ENCODE data around the gene FDX2. TPM values are rescaled to one million over a fixed set of nuclear protein-coding genes. Genes with fewer than 3 reads are reported as not detected.

FDX2 gene
- total RNA-seq, 1 experiment from 2014 or later = 30.3 TPM

DNA sequence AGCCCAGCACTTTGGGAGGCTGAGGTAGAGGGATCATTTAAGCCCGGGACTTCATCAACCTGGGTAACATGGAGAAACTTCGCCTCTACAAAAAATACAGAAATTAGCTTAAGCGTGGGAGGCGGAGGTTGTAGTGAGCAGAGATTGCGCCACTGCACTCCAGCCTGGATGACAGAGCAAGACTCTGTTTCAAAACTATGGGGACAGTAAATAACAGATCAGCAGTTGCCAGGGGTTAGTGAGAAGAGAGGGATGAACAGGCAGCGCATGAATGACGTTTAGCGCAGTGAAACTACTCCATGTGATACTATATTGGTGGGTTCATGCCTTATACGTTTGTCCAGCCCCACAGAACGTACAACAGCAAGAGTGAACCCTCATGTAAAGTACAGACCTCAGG lies 30.7 kb upstream of the FDX2 start:
- no peak overlapping the region for H3K4me3 ChIP-seq (ENCODE audit: low read depth, low read length)
- peaks cover 4% of the 10 kb centered on the region for H3K36me3 Mint-ChIP-seq (ENCODE audit: insufficient read depth, unreplicated experiment)
- H3K36me3 ChIP-seq (ENCODE audit: control insufficient read depth, insufficient read depth, low read length) = peaks cover 1% of the 10 kb centered on the region; the same call in 1 of the 2 replicates
- H3K27ac Mint-ChIP-seq (ENCODE audit: unreplicated experiment) = no peak overlapping the region
- H3K4me1 Mint-ChIP-seq (ENCODE audit: low read depth, unreplicated experiment) = no peaks in the 10 kb centered on the region
- TF ChIP-seq, protein P1, sequence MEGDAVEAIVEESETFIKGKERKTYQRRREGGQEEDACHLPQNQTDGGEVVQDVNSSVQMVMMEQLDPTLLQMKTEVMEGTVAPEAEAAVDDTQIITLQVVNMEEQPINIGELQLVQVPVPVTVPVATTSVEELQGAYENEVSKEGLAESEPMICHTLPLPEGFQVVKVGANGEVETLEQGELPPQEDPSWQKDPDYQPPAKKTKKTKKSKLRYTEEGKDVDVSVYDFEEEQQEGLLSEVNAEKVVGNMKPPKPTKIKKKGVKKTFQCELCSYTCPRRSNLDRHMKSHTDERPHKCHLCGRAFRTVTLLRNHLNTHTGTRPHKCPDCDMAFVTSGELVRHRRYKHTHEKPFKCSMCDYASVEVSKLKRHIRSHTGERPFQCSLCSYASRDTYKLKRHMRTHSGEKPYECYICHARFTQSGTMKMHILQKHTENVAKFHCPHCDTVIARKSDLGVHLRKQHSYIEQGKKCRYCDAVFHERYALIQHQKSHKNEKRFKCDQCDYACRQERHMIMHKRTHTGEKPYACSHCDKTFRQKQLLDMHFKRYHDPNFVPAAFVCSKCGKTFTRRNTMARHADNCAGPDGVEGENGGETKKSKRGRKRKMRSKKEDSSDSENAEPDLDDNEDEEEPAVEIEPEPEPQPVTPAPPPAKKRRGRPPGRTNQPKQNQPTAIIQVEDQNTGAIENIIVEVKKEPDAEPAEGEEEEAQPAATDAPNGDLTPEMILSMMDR (IDR thresholded peaks at IDR 0.05; ENCODE audit: insufficient read depth in 1 of 2, low read depth in 1 of 2, low read length in 1 of 2, severe bottlenecking in 1 of 2, unreplicated experiment in 1 of 2) = no peak
- H3K9me3 Mint-ChIP-seq (ENCODE audit: unreplicated experiment) = no peaks in the 10 kb centered on the region
- DNase-seq = no peak
- intact Hi-C loops (cut with micrococcal nuclease; ENCODE audit: unreplicated experiment) = no loop called here
- no peak overlapping the region for H3K4me3 Mint-ChIP-seq (ENCODE audit: unreplicated experiment)
- no peaks in the 10 kb centered on the region for H3K4me1 ChIP-seq
- H3K27me3 ChIP-seq (replicated peaks; ENCODE audit: control insufficient read depth, insufficient read depth, low read length) = no peaks in the 10 kb centered on the region
- no TSS peak for BruUV-seq (replicated peaks)
- H3K9me3 ChIP-seq = no peaks in the 10 kb centered on the region
- ChIA-PET CTCF (no interaction called here), POLR2A (no interaction called here)
- H3K27me3 Mint-ChIP-seq (ENCODE audit: insufficient read depth, unreplicated experiment) = no peaks in the 10 kb centered on the region

DNA sequence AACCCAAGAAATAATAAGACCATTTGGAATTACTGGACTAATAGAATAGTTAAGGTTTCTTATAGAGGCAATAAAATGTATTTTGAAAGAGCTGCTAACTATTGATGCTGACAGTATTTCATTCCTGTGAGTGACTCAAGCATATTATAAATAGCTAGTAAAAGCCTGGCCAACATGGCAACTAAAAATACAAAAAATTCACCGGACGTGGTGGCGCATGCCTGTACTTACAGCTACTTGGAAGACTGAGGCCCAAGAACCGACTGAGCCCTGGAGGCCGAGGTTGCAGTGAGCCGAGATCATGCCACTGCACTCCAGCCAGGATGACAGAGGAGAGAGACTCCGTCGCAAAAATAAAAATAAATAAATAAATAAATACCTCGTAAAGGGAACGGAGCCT lies 29.0 kb upstream of the FDX2 start:
- Mint-ChIP-seq H3K27me3 (ENCODE audit: insufficient read depth, unreplicated experiment) (no peaks in the 10 kb centered on the region), H3K9me3 (ENCODE audit: unreplicated experiment) (no peaks in the 10 kb centered on the region), H3K36me3 (ENCODE audit: insufficient read depth, unreplicated experiment) (peaks cover 4% of the 10 kb centered on the region), H3K4me1 (ENCODE audit: low read depth, unreplicated experiment) (no peaks in the 10 kb centered on the region), H3K4me3 (ENCODE audit: unreplicated experiment) (no peak overlapping the region), H3K27ac (ENCODE audit: unreplicated experiment) (no peak overlapping the region)
- H3K27me3 ChIP-seq (replicated peaks; ENCODE audit: control insufficient read depth, insufficient read depth, low read length) = no peaks in the 10 kb centered on the region
- POLR2A ChIA-PET = interaction anchor here (0.7 to 1.0 kb wide), 2 partner anchors 36 to 83 kb away, joined by 3 read pairs; partner anchors contain the start of gene TYK2
- no peaks in the 10 kb centered on the region for H3K4me1 ChIP-seq
- no peaks in the 10 kb centered on the region for H3K36me3 ChIP-seq (ENCODE audit: control insufficient read depth, insufficient read depth, low read length)
- intact Hi-C loops (cut with micrococcal nuclease; ENCODE audit: unreplicated experiment) = no loop called here
- CTCF ChIA-PET = no interaction called here
- H3K4me3 ChIP-seq (ENCODE audit: low read depth, low read length) = no peak overlapping the region
- H3K9me3 ChIP-seq = no peaks in the 10 kb centered on the region
- no TSS peak for BruUV-seq (replicated peaks)
- TF ChIP-seq, protein P1 (IDR thresholded peaks at IDR 0.05; ENCODE audit: insufficient read depth in 1 of 2, low read depth in 1 of 2, low read length in 1 of 2, severe bottlenecking in 1 of 2, unreplicated experiment in 1 of 2) = no peak
- no peak for DNase-seq

DNA sequence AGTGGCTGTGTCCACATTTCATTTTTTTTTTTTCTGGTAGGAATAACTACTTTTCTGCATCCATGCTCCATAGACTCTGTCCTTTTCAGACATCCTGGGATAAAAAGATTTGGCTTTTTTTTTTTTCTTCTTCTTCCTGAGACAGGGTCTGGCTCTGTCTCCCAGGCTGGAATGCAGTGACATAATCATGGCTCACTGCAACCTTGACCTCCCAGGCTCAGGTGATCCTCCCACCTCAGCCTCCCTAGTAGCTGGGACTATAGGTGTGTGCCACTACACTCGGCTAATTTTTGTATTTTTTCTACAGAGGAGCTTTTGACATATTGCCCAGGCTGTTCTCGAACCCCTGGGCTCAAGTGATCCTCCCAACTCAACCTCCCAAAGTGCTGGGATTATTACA lies 27.7 kb upstream of the FDX2 start:
- TF ChIP-seq, protein P1 (IDR thresholded peaks at IDR 0.05; ENCODE audit: insufficient read depth in 1 of 2, low read depth in 1 of 2, low read length in 1 of 2, severe bottlenecking in 1 of 2, unreplicated experiment in 1 of 2) = no peak
- Mint-ChIP-seq H3K9me3 (ENCODE audit: unreplicated experiment) (no peaks in the 10 kb centered on the region), H3K27me3 (ENCODE audit: insufficient read depth, unreplicated experiment) (no peaks in the 10 kb centered on the region), H3K27ac (ENCODE audit: unreplicated experiment) (no peak overlapping the region), H3K36me3 (ENCODE audit: insufficient read depth, unreplicated experiment) (peaks cover 4% of the 10 kb centered on the region), H3K4me1 (ENCODE audit: low read depth, unreplicated experiment) (no peaks in the 10 kb centered on the region), H3K4me3 (ENCODE audit: unreplicated experiment) (no peak overlapping the region)
- Histone ChIP-seq H3K4me1 (no peaks in the 10 kb centered on the region), H3K4me3 (ENCODE audit: low read depth, low read length) (no peak overlapping the region), H3K9me3 (no peaks in the 10 kb centered on the region), H3K27me3 (replicated peaks; ENCODE audit: control insufficient read depth, insufficient read depth, low read length) (no peaks in the 10 kb centered on the region), H3K36me3 (ENCODE audit: control insufficient read depth, insufficient read depth, low read length) (no peaks in the 10 kb centered on the region)
- no TSS peak for BruUV-seq (replicated peaks)
- intact Hi-C loops (cut with micrococcal nuclease; ENCODE audit: unreplicated experiment) = no loop called here
- DNase-seq = no peak
- POLR2A ChIA-PET = interaction anchor here (0.6 kb wide), 1 partner anchor 37 kb away, joined by 4 read pairs; the partner anchor contains the start of gene TYK2
- CTCF ChIA-PET = no interaction called here

Measured in Caco-2 (cell line).